Measurements from ENCODE around the gene RASSF7.

Gene RASSF7

GRCh38 chr11:592501-592900 lies 31.7 kb downstream of the RASSF7 start:
- no peak for TF ChIP-seq CTCF (IDR thresholded peaks at IDR 0.05)

DNA sequence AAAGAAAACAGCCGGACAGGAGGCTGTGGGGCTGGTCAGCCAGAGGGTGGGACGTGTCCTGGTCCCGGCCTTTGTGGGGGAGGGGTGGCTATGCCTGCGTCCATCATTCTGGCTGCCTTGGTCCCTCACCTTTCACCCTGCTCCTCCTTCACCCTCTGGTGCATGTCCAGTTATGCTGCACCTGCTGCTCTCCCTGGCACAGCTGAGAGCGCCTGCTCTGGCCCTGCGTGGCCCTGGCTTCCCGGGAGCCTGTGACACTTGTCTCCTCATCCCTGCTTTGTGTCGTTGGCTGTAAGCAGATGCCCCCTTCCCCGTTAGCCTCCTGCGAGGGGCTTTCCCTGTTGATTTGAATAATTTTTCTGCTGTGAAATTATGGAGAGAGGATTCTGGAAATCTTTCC lies 32.1 kb downstream of the RASSF7 start:
- no peaks in the 10 kb centered on the region for H3K9me3 ChIP-seq
- H3K4me1 ChIP-seq (ENCODE audit: control insufficient read depth in 1 of 2, insufficient read depth in 1 of 2, low read depth in 1 of 2, low read length in 1 of 2) = no peaks in the 10 kb centered on the region
- TF ChIP-seq CTCF (IDR thresholded peaks at IDR 0.05) = no peak
- H3K27me3 ChIP-seq = no peaks in the 10 kb centered on the region
- no peak overlapping the region for H3K27ac ChIP-seq
- no peak overlapping the region for H3K4me3 ChIP-seq (ENCODE audit: low read depth in 1 of 2, low read length in 1 of 2)
- peaks cover 97% of the 10 kb centered on the region for H3K36me3 ChIP-seq

More at GRCh38 chr11:592501-592900, 31.7 kb downstream of the RASSF7 start:
- Histone ChIP-seq H3K4me3 (ENCODE audit: low read depth in 1 of 2, low read length in 1 of 2) (no peak overlapping the region), H3K9me3 (no peaks in the 10 kb centered on the region), H3K27ac (no peak overlapping the region), H3K27me3 (no peaks in the 10 kb centered on the region), H3K36me3 (peaks cover 97% of the 10 kb centered on the region), H3K4me1 (ENCODE audit: control insufficient read depth in 1 of 2, insufficient read depth in 1 of 2, low read depth in 1 of 2, low read length in 1 of 2) (no peaks in the 10 kb centered on the region)

- Histone ChIP-seq H3K9me3 (no peaks in the 10 kb centered on the region), H3K27me3 (no peaks in the 10 kb centered on the region), H3K4me3 (ENCODE audit: low read depth in 1 of 2, low read length in 1 of 2) (no peak overlapping the region), H3K27ac (no peak overlapping the region), H3K36me3 (peaks cover 98% of the 10 kb centered on the region), H3K4me1 (ENCODE audit: control insufficient read depth in 1 of 2, insufficient read depth in 1 of 2, low read depth in 1 of 2, low read length in 1 of 2) (no peaks in the 10 kb centered on the region)
- no peak for TF ChIP-seq CTCF (IDR thresholded peaks at IDR 0.05)
Observed at GRCh38 chr11:593347-593746, 32.6 kb downstream of the RASSF7 start.

GRCh38 chr11:595400-595799 lies 34.6 kb downstream of the RASSF7 start:
- Histone ChIP-seq H3K36me3 (peaks cover 97% of the 10 kb centered on the region), H3K27ac (no peak overlapping the region), H3K4me1 (ENCODE audit: control insufficient read depth in 1 of 2, insufficient read depth in 1 of 2, low read depth in 1 of 2, low read length in 1 of 2) (no peaks in the 10 kb centered on the region), H3K27me3 (no peaks in the 10 kb centered on the region), H3K9me3 (no peaks in the 10 kb centered on the region), H3K4me3 (ENCODE audit: low read depth in 1 of 2, low read length in 1 of 2) (no peak overlapping the region)
- no peak for TF ChIP-seq CTCF (IDR thresholded peaks at IDR 0.05)

DNA sequence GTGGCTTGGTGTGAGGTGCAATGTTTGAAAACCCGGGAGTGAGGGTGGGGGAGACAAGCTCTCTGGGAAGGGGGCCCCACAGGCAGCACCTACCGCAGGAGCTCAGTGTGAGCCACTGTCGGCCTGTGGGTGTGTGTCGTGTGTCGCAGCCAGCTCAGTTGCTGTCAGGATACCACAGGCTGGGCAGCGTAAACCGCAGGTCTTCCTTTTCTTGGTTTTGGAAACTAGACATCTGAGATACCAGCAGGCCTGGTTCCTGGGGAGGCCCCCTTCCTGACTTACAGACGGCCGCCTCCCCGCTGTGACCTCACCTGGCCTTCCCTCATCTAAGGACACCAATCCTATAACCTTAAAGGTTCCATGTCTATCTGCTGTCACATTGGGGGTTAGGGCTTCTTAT lies 35.6 kb downstream of the RASSF7 start:
- H3K27ac ChIP-seq = no peak overlapping the region
- no peaks in the 10 kb centered on the region for H3K4me1 ChIP-seq (ENCODE audit: control insufficient read depth in 1 of 2, insufficient read depth in 1 of 2, low read depth in 1 of 2, low read length in 1 of 2)
- H3K36me3 ChIP-seq = peaks cover 96% of the 10 kb centered on the region
- TF ChIP-seq CTCF (IDR thresholded peaks at IDR 0.05) = no peak
- H3K4me3 ChIP-seq (ENCODE audit: low read depth in 1 of 2, low read length in 1 of 2) = no peak overlapping the region
- H3K27me3 ChIP-seq = no peaks in the 10 kb centered on the region
- no peaks in the 10 kb centered on the region for H3K9me3 ChIP-seq

- Histone ChIP-seq H3K27ac (no peak overlapping the region), H3K4me3 (ENCODE audit: low read depth in 1 of 2, low read length in 1 of 2) (no peak overlapping the region), H3K36me3 (peaks cover 96% of the 10 kb centered on the region), H3K27me3 (no peaks in the 10 kb centered on the region), H3K9me3 (no peaks in the 10 kb centered on the region), H3K4me1 (ENCODE audit: control insufficient read depth in 1 of 2, insufficient read depth in 1 of 2, low read depth in 1 of 2, low read length in 1 of 2) (no peaks in the 10 kb centered on the region)
- no peak for TF ChIP-seq CTCF (IDR thresholded peaks at IDR 0.05)
Observed at GRCh38 chr11:597166-597725, 36.5 kb downstream of the RASSF7 start.
